WTC11 (cell line): ENCODE data around the gene PSG2.
"Not testable (repeated sequence)": the region's sequence is repeated elsewhere in the genome, so short reads cannot be mapped to it uniquely, and the experiment has no call there.

ENCODE experiments used
- NFYB ChIP-seq: sonication (generic); formaldehyde crosslinking; conservative IDR thresholded peaks from 2 replicates; pipeline ENCODE4 v1.8.0; 2022; ENCODE audit warnings: low read depth, missing genetic modification reagents
- NR3C1 ChIP-seq: sonication (generic); formaldehyde crosslinking; conservative IDR thresholded peaks from 2 replicates; pipeline ENCODE4 v1.8.1; 2023; ENCODE audit warnings: low read depth, mild to moderate bottlenecking, missing genetic modification reagents
- TEAD4 ChIP-seq: sonication (generic); formaldehyde crosslinking; IDR thresholded peaks from 2 replicates; pipeline ENCODE4 v1.8.0; 2022; ENCODE audit warnings: mild to moderate bottlenecking, missing genetic modification reagents
- TF ChIP-seq, protein P1 (sequence below): sonication (generic); formaldehyde crosslinking; IDR thresholded peaks from 2 replicates; pipeline ENCODE4 v1.8.1; 2022; ENCODE audit warnings: low read depth, missing genetic modification reagents, borderline replicate concordance
- TF ChIP-seq, protein P2 (sequence below): fragments of 250-450 bp; sonication (Bioruptor Pico); IDR thresholded peaks from 2 replicates; pipeline ENCODE4 v1.9.0; 2021; ENCODE audit warnings: mild to moderate bottlenecking

DNA sequence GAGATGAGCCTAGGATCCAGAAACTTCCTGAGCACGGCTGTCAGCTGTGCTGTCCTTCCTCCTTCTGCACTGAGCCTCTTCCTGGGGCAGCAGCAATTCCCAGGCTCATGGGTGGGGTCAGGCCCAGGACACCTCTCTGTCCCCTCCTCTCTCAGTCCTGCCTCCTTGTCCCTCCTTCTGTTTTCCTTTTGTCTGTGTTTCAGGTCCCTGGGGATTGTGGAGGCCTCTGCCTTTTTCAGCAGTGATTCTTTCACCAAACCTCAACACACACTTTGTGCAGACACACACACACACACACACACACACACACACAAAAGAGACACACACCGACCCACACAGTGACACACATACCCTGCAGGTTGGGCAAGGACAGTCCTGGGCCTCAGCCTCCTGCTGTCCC, at the start of gene PSG2:
- not testable (repeated sequence) for TF ChIP-seq TEAD4, NFYB, NR3C1
- TF ChIP-seq, protein P1, sequence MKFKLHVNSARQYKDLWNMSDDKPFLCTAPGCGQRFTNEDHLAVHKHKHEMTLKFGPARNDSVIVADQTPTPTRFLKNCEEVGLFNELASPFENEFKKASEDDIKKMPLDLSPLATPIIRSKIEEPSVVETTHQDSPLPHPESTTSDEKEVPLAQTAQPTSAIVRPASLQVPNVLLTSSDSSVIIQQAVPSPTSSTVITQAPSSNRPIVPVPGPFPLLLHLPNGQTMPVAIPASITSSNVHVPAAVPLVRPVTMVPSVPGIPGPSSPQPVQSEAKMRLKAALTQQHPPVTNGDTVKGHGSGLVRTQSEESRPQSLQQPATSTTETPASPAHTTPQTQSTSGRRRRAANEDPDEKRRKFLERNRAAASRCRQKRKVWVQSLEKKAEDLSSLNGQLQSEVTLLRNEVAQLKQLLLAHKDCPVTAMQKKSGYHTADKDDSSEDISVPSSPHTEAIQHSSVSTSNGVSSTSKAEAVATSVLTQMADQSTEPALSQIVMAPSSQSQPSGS (CRISPR knock-in tag) = not testable (repeated sequence)
- TF ChIP-seq, protein P2, sequence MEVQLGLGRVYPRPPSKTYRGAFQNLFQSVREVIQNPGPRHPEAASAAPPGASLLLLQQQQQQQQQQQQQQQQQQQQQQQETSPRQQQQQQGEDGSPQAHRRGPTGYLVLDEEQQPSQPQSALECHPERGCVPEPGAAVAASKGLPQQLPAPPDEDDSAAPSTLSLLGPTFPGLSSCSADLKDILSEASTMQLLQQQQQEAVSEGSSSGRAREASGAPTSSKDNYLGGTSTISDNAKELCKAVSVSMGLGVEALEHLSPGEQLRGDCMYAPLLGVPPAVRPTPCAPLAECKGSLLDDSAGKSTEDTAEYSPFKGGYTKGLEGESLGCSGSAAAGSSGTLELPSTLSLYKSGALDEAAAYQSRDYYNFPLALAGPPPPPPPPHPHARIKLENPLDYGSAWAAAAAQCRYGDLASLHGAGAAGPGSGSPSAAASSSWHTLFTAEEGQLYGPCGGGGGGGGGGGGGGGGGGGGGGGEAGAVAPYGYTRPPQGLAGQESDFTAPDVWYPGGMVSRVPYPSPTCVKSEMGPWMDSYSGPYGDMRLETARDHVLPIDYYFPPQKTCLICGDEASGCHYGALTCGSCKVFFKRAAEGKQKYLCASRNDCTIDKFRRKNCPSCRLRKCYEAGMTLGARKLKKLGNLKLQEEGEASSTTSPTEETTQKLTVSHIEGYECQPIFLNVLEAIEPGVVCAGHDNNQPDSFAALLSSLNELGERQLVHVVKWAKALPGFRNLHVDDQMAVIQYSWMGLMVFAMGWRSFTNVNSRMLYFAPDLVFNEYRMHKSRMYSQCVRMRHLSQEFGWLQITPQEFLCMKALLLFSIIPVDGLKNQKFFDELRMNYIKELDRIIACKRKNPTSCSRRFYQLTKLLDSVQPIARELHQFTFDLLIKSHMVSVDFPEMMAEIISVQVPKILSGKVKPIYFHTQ (CRISPR knock-in tag) = not testable (repeated sequence)
